H1 (cell line): ENCODE data around the gene TWSG1. TPM values are rescaled to one million over a fixed set of nuclear protein-coding genes. Genes with fewer than 3 reads are reported as not detected.

ENCODE experiments used
- CTCF ChIA-PET: fragments of 300-600 bp; sonication (Branson Sonifier 250); formaldehyde crosslinking; loops from one replicate; lab custom pipeline; 2021; ENCODE audit not compliant: partially characterized antibody; lab: Charles Lee
- POLR2A ChIA-PET: fragments of 300-600 bp; sonication (Branson Sonifier 250); formaldehyde crosslinking; loops from one replicate; lab custom pipeline; 2021; ENCODE audit warnings: inconsistent platforms; ENCODE audit not compliant: partially characterized antibody; lab: Charles Lee
- DNase-seq, 2 experiments: peaks; one replicate each; pipeline versions ENCODE4 v3.0.0 to v3.0.0-alpha.2; 2010 to 2022; ENCODE audit warnings: low spot score in 2 of 2, low read depth in 1 of 2, mixed read lengths in 1 of 2
- FAIRE-seq: peaks from 2 replicates; lab custom pipeline; 2011; peaks lifted over from hg19 to GRCh38; lab: Jason Lieb, UNC
- H2AFZ ChIP-seq: 2 replicates; pipeline ENCODE4 v1.8.1; 2012; ENCODE audit warnings: low read length, inconsistent platforms
- H2AK5ac ChIP-seq: 2 replicates; pipeline ENCODE4 v1.6.1; 2013; ENCODE audit warnings: low read depth, low read length
- H2BK120ac ChIP-seq: replicated peaks from 2 replicates; pipeline ENCODE3; 2013; ENCODE audit warnings: low read depth, low read length, inconsistent platforms
- H2BK12ac ChIP-seq: 2 replicates; pipeline ENCODE4 v1.6.1; 2013; ENCODE audit warnings: low read depth, low read length
- H2BK15ac ChIP-seq: 2 replicates; pipeline ENCODE4 v1.6.1; 2013; ENCODE audit warnings: low read length
- H2BK20ac ChIP-seq: 2 replicates; pipeline ENCODE4 v1.6.1; 2013; ENCODE audit warnings: low read length
- H2BK5ac ChIP-seq: 2 replicates; pipeline ENCODE4 v1.6.1; 2013; ENCODE audit warnings: low read depth, low read length
- H3K14ac ChIP-seq: 2 replicates; pipeline ENCODE4 v1.6.1; 2013; ENCODE audit warnings: inconsistent platforms; ENCODE audit not compliant: insufficient read length
- H3K18ac ChIP-seq: 2 replicates; pipeline ENCODE4 v1.6.1; 2013; ENCODE audit warnings: low read length; ENCODE audit errors: extremely low read depth
- H3K23ac ChIP-seq: 2 replicates; pipeline ENCODE4 v1.6.1; 2013; ENCODE audit warnings: inconsistent platforms; ENCODE audit not compliant: insufficient read length
- H3K23me2 ChIP-seq: 2 replicates; pipeline ENCODE4 v1.6.1; 2013; ENCODE audit warnings: low read depth, low read length
- H3K27ac ChIP-seq: 2 replicates; pipeline ENCODE4 v1.6.1; 2011; ENCODE audit warnings: low read depth, low read length, inconsistent platforms
- H3K27me3 ChIP-seq, 4 experiments: replicated peaks in 1 of 4; 1 replicate in 1 of 4; 2 replicates in 3 of 4; pipeline versions ENCODE4 v1.6.1 to v1.8.1; 2011 to 2013; ENCODE audit warnings: low read length in 3 of 4, mild to moderate bottlenecking in 3 of 4, inconsistent platforms in 2 of 4, mixed read lengths in 2 of 4, moderate library complexity in 1 of 4; ENCODE audit not compliant: control insufficient read depth in 3 of 4, insufficient read depth in 3 of 4; ENCODE audit errors: extremely low read depth in 1 of 4
- H3K36me3 ChIP-seq, 4 experiments: 2 replicates each; pipeline versions ENCODE4 v1.6.1 to v1.8.1; 2011 to 2013; ENCODE audit warnings: mild to moderate bottlenecking in 4 of 4, low read length in 3 of 4, moderate library complexity in 2 of 4, control low read depth in 1 of 4, inconsistent platforms in 1 of 4; ENCODE audit not compliant: insufficient read depth in 4 of 4, control insufficient read depth in 2 of 4
- H3K4ac ChIP-seq: replicated peaks from 2 replicates; pipeline ENCODE3; 2013; ENCODE audit warnings: low read length, low read depth, mixed read lengths, inconsistent platforms; ENCODE audit not compliant: insufficient read length
- H3K4me1 ChIP-seq, 4 experiments: replicated peaks in 1 of 4; 1 replicate in 1 of 4; 2 replicates in 3 of 4; pipeline versions ENCODE4 v1.6.1 to v1.8.1; 2011 to 2013; ENCODE audit warnings: low read length in 3 of 4, inconsistent platforms in 2 of 4, mixed read lengths in 1 of 4; ENCODE audit not compliant: insufficient read depth in 4 of 4, control insufficient read depth in 3 of 4
- H3K4me2 ChIP-seq, 2 experiments: 2 replicates each; pipeline versions ENCODE4 v1.6.1 to v1.8.1; 2011 to 2013; ENCODE audit warnings: low read depth in 2 of 2, low read length in 2 of 2, control low read depth in 1 of 2, inconsistent platforms in 1 of 2, mild to moderate bottlenecking in 1 of 2; ENCODE audit not compliant: insufficient read depth in 1 of 2
- H3K4me3 ChIP-seq, 4 experiments: fragments of 200-600, 300-600 bp in 1 of 4; sonication (generic), shearing (Covaris generic), sonication (Bioruptor Twin) in 1 of 4; 2 replicates each; pipeline versions ENCODE4 v1.5.1 to v1.8.1; 2011 to 2016; ENCODE audit warnings: low read length in 4 of 4, low read depth in 3 of 4, control low read depth in 2 of 4, inconsistent platforms in 2 of 4, mild to moderate bottlenecking in 2 of 4, mixed read lengths in 1 of 4, moderate library complexity in 1 of 4; ENCODE audit not compliant: insufficient read depth in 2 of 4; ENCODE audit errors: extremely low read depth in 1 of 4
- H3K56ac ChIP-seq: replicated peaks from 2 replicates; pipeline ENCODE3; 2013; ENCODE audit warnings: low read depth, mild to moderate bottlenecking, mixed read lengths, low read length, inconsistent platforms; ENCODE audit not compliant: insufficient read length
- H3K79me1 ChIP-seq: 2 replicates; pipeline ENCODE4 v1.6.1; 2013; ENCODE audit warnings: low read depth, low read length, control low read depth
- H3K79me2 ChIP-seq, 2 experiments: 2 replicates each; pipeline versions ENCODE4 v1.6.1 to v1.8.1; 2012 to 2013; ENCODE audit warnings: low read length in 2 of 2, mild to moderate bottlenecking in 2 of 2, inconsistent platforms in 1 of 2; ENCODE audit not compliant: insufficient read depth in 2 of 2, control insufficient read depth in 1 of 2
- H3K9ac ChIP-seq, 4 experiments: replicated peaks in 1 of 4; 1 replicate in 1 of 4; 2 replicates in 3 of 4; pipeline versions ENCODE4 v1.6.1 to v1.8.1; 2011 to 2013; ENCODE audit warnings: low read depth in 3 of 4, low read length in 3 of 4, control low read depth in 2 of 4, mild to moderate bottlenecking in 2 of 4, moderate library complexity in 2 of 4, inconsistent platforms in 1 of 4; ENCODE audit errors: extremely low read depth in 1 of 4
- H3K9me3 ChIP-seq, 2 experiments: 2 replicates each; pipeline versions ENCODE4 v1.6.1 to v1.8.1; 2012 to 2013; ENCODE audit warnings: mild to moderate bottlenecking in 2 of 2, moderate library complexity in 2 of 2, control low read depth in 1 of 2, inconsistent platforms in 1 of 2, low read depth in 1 of 2, low read length in 1 of 2, mixed read lengths in 1 of 2; ENCODE audit not compliant: insufficient read depth in 2 of 2
- H4K20me1 ChIP-seq, 2 experiments: replicated peaks in 1 of 2; 2 replicates each; pipeline versions ENCODE3 to v1.8.1; 2011 to 2013; ENCODE audit warnings: inconsistent platforms in 2 of 2, low read length in 2 of 2, mild to moderate bottlenecking in 1 of 2; ENCODE audit not compliant: insufficient read depth in 2 of 2, control insufficient read depth in 1 of 2
- H4K5ac ChIP-seq: 2 replicates; pipeline ENCODE4 v1.6.1; 2013; ENCODE audit warnings: low read length, low read depth, mixed read lengths, inconsistent platforms; ENCODE audit not compliant: insufficient read length
- H4K8ac ChIP-seq: 2 replicates; pipeline ENCODE4 v1.8.0; 2013; ENCODE audit warnings: mild to moderate bottlenecking, moderate library complexity, low read length, inconsistent platforms; ENCODE audit not compliant: insufficient read depth; ENCODE audit errors: extremely low read depth
- H4K91ac ChIP-seq: replicated peaks from 2 replicates; pipeline ENCODE3; 2013; ENCODE audit warnings: low read length, mixed read lengths, inconsistent platforms; ENCODE audit not compliant: insufficient read length
- BACH1 ChIP-seq: IDR thresholded peaks from 2 replicates; pipeline ENCODE4 v1.6.1; 2012; ENCODE audit warnings: low read length, improper control_type of control experiment
- CTBP2 ChIP-seq: IDR thresholded peaks from 2 replicates; pipeline ENCODE4 v1.7.0; 2011; ENCODE audit warnings: borderline replicate concordance, mild to moderate bottlenecking, moderate library complexity, mixed read lengths, low read length; ENCODE audit not compliant: insufficient read depth, insufficient read length
- KDM4A ChIP-seq: IDR thresholded peaks from one replicate; pipeline ENCODE4 v1.7.1; 2012; ENCODE audit warnings: low read depth, mild to moderate bottlenecking, moderate library complexity, low read length, inconsistent platforms; ENCODE audit not compliant: severe bottlenecking
- NRF1 ChIP-seq: IDR thresholded peaks from 2 replicates; pipeline ENCODE4 v1.6.1; 2011; ENCODE audit warnings: mild to moderate bottlenecking, low read depth, low read length, improper control_type of control experiment
- WGBS, 2 experiments: shearing (Covaris generic) in 1 of 2; methylation state at CpG; one replicate each; pipeline versions ENCODE4 v1.1.6 to v1.1.7; 2013 to 2015; ENCODE audit warnings: low lambda C conversion rate in 2 of 2, mixed read lengths in 2 of 2, inconsistent platforms in 1 of 2, low coverage in 1 of 2, missing lambda C conversion rate in 1 of 2; ENCODE audit not compliant: insufficient replicate concordance in 2 of 2, insufficient coverage in 1 of 2, insufficient read length in 1 of 2; ENCODE audit errors: extremely low coverage in 1 of 2, missing lambda C conversion rate in 1 of 2; 5-methylcytosine and 5-hydroxymethylcytosine counted together
- polyA plus RNA-seq, 7 experiments: library from polyadenylated mRNA; depleted of rRNA in 3 of 7; stranded (reverse) in 5 of 7; unstranded in 2 of 7; fragments of >200 nt in 5 of 7; fragments of 200-250 nt in 2 of 7; gene quantifications; 1 replicate in 5 of 7; 2 replicates in 1 of 7; 4 replicates in 1 of 7; pipeline versions ENCODE4 v1.2.1 to v1.2.3, GENCODE V29; 2011 to 2013; ENCODE audit warnings: missing spikeins in 2 of 7, mixed read lengths in 2 of 7
- total RNA-seq: library from RNA; stranded (reverse); fragmentation: NEBNext Ultra II Directional; extraction: Animal tissue kit (Norgen Biotek cat#: 25700); gene quantifications from 2 replicates; pipeline ENCODE4 v1.2.1, GENCODE V29; 2021

Gene TWSG1
- total and polyA plus RNA-seq, 2 of the 8 experiments (the other 6 are each of a cell fraction or from before 2014, with no cell fraction given): 11.8 to 19.8 TPM

DNA sequence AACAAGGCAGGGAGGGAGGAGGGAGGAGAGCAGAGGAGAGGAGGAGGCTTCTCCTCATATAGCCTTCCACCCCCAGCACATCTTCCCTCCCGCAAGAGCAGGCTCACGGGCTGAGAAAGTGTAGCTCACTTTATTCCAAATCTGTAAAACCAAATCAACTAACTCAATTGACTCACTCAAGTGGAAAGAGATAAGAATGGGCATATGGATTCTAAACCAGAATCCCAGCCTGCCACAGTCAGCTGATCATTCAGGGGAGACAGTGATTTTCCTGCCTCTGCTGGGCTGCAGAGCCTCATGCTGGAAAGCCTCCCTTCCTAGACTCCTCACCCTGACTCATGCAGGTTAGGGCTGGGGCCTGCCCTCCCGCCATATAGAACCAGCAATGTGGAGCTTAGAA, 4.2 kb upstream of the TWSG1 start:
- Histone ChIP-seq H3K4ac (no peak overlapping the region), H3K23me2 (peaks cover 4% of the 10 kb centered on the region; the same call in 1 of the 2 replicates), H3K27ac (no peak overlapping the region), H3K79me2 (peaks cover 0 to 2% of the 10 kb centered on the region in 2 experiments; a peak in 1 of 4 replicates), H3K56ac (no peak overlapping the region), H2BK15ac (no peak overlapping the region), H2BK12ac (no peak overlapping the region), H2BK5ac (no peak overlapping the region), H3K18ac (no peak overlapping the region), H3K79me1 (no peaks in the 10 kb centered on the region), H4K5ac (no peak overlapping the region), H3K4me2 (no peak overlapping the region), H3K36me3 (no peaks in the 10 kb centered on the region), H4K91ac (no peak overlapping the region), H2BK120ac (no peak overlapping the region), H3K4me3 (no peak overlapping the region), H4K8ac (no peak overlapping the region), H2AFZ (no peak overlapping the region), H3K4me1 (no peaks in the 10 kb centered on the region; a peak in 1 of 7 replicates)
- FAIRE-seq (no peak), DNase-seq (no peak)
- 75% methylated on average over 3 of the region's 3 CpGs; no CpG with 5 or more reads in 1 of the 2 experiments for WGBS, 2 experiments
- CTCF ChIA-PET: interaction anchor here (1.2 kb wide), 1 partner anchor 10 kb away, joined by 5 read pairs; no protein-coding TSS in a partner anchor
- TF ChIP-seq NRF1 (no peak), KDM4A (no peak), CTBP2 (no peak), BACH1 (no peak)
- TF ChIP-seq, all 59 proteins: peak for 0
- Histone ChIP-seq H3K9ac (no peak overlapping the region), H2AK5ac (no peak overlapping the region), H3K27me3 (peaks cover 0 to 9% (median 4%) of the 10 kb centered on the region in 4 experiments; a peak in 3 of 7 replicates), H3K9me3 (no peaks in the 10 kb centered on the region; a peak in 1 of 4 replicates), H3K23ac (no peak overlapping the region), H3K14ac (no peak overlapping the region), H2BK20ac (no peak overlapping the region), H4K20me1 (no peaks in the 10 kb centered on the region)
- POLR2A ChIA-PET: no interaction called here
